Stimulated activated naive B cell treated with anti-CD40 and anti-IgM and Interleukin-4, amounts not matched to agents 10 μg/mL and 1 μg/mL and 100 μg/mL, for 72 hours (primary cell): ENCODE measurements around the gene ZNF226.
"Not testable (repeated sequence)": the region's sequence is repeated elsewhere in the genome, so short reads cannot be mapped to it uniquely, and the experiment has no call there.

Experiments used
- ATAC-seq, 2 donors: fragments of 150-1000 bp; cut with Tn5 transposase; replicated peaks; 2 replicates each; pipeline ENCODE4 v1.10.0; 2021; ENCODE audit warnings: moderate library complexity in 1 of 2
- DNase-seq: peaks from one replicate; pipeline ENCODE4 v3.0.0; 2021
- H3K27ac Mint-ChIP-seq: one replicate; pipeline ENCODE4 v1.8.0; 2022; ENCODE audit warnings: mild to moderate bottlenecking, mixed read lengths
- H3K27me3 Mint-ChIP-seq, 2 donors: one replicate each; pipeline ENCODE4 v1.8.0; 2022; ENCODE audit warnings: mixed read lengths in 2 of 2
- H3K36me3 Mint-ChIP-seq, 2 donors: one replicate each; pipeline ENCODE4 v1.8.0; 2022; ENCODE audit warnings: mixed read lengths in 2 of 2, mild to moderate bottlenecking in 1 of 2
- H3K4me1 Mint-ChIP-seq, 2 donors: one replicate each; pipeline ENCODE4 v1.8.0; 2022; ENCODE audit warnings: mixed read lengths in 2 of 2, mild to moderate bottlenecking in 1 of 2
- H3K4me3 Mint-ChIP-seq, 2 donors: one replicate each; pipeline ENCODE4 v1.8.0; 2022; ENCODE audit warnings: mild to moderate bottlenecking in 2 of 2, mixed read lengths in 2 of 2, moderate library complexity in 1 of 2
- H3K9me3 Mint-ChIP-seq, 2 donors: one replicate each; pipeline ENCODE4 v1.8.0; 2022; ENCODE audit warnings: mixed read lengths in 2 of 2, mild to moderate bottlenecking in 1 of 2

Gene ZNF226

DNA sequence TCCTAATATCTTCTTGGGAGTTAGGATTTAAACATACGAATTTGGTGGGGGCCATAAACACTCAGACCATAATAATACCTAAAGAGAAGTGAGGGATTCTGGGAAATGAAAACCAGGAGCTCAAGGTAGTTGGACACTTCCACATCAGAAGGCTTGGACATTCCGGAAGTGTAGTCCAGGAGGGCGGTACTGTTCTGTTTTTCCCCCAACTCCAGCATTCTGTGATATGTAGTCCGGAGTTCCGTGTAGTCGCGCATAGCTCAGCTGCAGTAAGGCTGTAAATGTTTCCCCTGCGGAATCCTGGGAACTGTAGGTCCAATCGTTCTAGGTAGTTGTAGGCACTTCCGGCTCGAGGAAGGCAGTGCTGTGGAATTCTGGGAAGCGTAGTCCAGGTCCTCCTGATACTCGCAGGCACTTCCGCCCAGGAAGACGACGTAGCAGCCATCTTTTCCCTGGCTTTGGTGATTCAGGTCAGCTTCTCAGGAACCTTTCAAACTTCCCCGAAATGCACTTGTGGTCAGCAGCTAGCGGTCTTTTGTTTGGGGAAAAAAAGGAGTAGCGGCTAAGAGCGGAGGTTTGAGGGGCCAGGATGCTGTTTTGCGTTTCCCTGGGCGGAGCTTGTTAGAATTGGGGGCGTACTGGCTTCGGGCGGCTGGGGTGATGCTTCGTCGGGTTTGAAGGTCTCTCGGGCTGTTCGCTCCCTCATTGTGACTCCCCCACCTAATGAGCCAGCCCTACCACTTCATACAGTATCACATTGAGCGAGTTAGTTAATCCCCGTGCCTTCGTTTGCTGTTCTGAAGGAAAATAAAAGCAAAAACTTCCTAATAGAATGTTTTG lies at the start of gene ZNF226:
ZNF226 (plus strand) TSS at position 428 of the 840 bp plus-strand sequence. CDS start 4,981 bp downstream, outside the sequence.
- peak within 1 kb of the TSS; percentile 99 to 100 for H3K4me3 Mint-ChIP-seq
- peaks cover 10 to 23% of the 10 kb centered on the region in 2 donors for H3K4me1 Mint-ChIP-seq
- H3K27me3 Mint-ChIP-seq: no peaks in the 10 kb centered on the region
- peaks cover 24 to 39% of the 10 kb centered on the region in 2 donors for H3K36me3 Mint-ChIP-seq
- peak within 1 kb of the TSS; percentile 99 for H3K27ac Mint-ChIP-seq
- DNase-seq: peak; percentile 87
- H3K9me3 Mint-ChIP-seq: peaks cover 5 to 7% of the 10 kb centered on the region in 2 donors
- ATAC-seq: peak; percentile 92 to 94

DNA sequence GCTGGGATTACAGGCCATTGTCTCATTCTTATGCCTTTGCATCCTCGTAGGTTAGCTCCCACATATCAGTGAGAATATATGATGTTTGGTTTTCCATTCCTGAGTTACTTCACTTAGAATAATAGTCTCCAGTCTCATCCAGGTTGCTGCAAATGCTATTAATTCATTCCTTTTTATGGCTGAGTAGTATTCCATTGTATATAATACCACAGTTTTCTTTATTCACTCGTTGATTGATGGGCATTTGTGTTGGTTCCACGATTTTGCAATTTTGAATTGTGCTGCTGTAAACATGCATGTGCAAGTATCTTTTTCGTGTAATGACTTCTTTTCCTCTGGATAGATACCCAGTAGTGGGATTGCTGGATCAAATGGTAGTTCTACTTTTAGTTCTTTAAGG lies 43.7 kb upstream of the ZNF226 start:
- Mint-ChIP-seq H3K4me1 (peaks cover 3 to 14% of the 10 kb centered on the region in 2 donors), H3K36me3 (peaks cover 83 to 91% of the 10 kb centered on the region in 2 donors), H3K9me3 (peaks cover 38 to 44% of the 10 kb centered on the region in 2 donors)
- H3K27ac Mint-ChIP-seq, ATAC-seq, H3K27me3 Mint-ChIP-seq, H3K4me3 Mint-ChIP-seq, DNase-seq: not testable (repeated sequence)

DNA sequence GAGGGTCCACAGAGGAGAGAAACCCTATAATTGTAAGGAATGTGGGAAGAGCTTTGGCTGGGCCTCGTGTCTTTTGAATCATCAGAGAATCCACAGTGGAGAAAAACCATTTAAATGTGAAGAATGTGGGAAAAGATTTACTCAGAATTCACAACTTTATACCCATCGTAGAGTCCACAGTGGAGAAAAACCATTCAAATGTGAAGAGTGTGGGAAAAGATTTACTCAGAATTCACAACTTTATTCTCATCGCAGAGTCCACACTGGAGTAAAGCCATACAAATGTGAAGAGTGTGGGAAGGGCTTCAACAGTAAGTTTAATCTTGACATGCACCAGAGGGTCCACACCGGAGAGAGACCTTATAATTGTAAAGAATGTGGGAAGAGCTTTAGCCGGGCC lies 32.9 kb upstream of the ZNF226 start:
- no peaks in the 10 kb centered on the region for H3K27me3 Mint-ChIP-seq
- ATAC-seq: no peak
- peaks cover 4 to 8% of the 10 kb centered on the region in 2 donors for H3K9me3 Mint-ChIP-seq
- no peaks in the 10 kb centered on the region for H3K4me1 Mint-ChIP-seq
- peaks cover 35 to 46% of the 10 kb centered on the region in 2 donors for H3K36me3 Mint-ChIP-seq
- H3K27ac Mint-ChIP-seq: no peak overlapping the region
- no peak overlapping the region for H3K4me3 Mint-ChIP-seq
- DNase-seq: no peak

DNA sequence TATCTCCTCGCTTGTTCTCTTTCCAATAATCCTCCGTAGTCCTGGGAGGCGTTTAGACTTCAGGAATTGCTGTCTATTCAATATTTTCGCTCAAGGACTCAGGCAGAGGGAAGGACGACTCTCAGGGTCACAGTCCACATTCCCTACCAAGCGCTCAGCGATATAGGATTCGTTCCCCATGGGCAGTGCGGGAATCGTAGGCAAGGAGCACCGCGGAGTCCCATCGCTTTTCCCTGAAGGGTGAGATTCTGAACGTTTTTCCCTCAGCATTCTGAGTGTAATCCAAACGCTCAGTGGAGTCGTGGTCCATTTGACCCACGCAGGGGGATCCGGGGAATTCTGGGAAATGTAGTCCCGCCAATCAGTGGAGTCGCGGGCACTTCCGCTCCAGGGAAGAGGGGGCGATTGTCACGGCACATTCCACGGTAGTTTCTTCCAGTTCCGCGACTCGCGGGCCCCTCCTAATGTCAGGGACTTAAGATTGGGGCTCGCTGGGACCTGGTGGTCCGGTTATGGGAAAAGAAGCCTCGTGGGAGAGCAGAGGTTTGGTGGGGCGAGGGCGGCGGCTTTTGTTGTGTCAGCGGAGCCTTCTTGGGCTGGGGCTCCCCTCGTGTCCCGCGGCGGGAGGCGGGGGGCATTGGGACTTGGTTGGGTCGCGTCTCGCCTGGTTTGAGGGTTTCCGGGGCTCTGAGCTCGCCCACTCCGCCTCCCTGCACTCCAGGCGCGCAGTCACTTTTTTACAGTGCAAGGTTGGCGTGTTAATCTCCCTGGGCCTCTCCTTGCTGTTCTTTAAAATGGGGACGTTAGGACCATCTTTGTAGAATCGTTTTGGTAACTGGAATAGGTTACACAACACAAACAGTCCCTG lies 23.5 kb upstream of the ZNF226 start, which contains the start of gene ZNF234:
ZNF234 (plus strand) TSS at position 364 of the 868 bp plus-strand sequence. CDS start 3,079 bp downstream, outside the sequence.
- Mint-ChIP-seq H3K4me3 (peak within 1 kb of the TSS; percentile 98 to 99), H3K36me3 (peaks cover 22 to 24% of the 10 kb centered on the region in 2 donors), H3K4me1 (peaks cover 11 to 24% of the 10 kb centered on the region in 2 donors), H3K27me3 (no peaks in the 10 kb centered on the region), H3K27ac (peak within 1 kb of the TSS; percentile 98), H3K9me3 (no peaks in the 10 kb centered on the region)
- DNase-seq (peak; percentile 65), ATAC-seq (peak; percentile 90 to 94)

DNA sequence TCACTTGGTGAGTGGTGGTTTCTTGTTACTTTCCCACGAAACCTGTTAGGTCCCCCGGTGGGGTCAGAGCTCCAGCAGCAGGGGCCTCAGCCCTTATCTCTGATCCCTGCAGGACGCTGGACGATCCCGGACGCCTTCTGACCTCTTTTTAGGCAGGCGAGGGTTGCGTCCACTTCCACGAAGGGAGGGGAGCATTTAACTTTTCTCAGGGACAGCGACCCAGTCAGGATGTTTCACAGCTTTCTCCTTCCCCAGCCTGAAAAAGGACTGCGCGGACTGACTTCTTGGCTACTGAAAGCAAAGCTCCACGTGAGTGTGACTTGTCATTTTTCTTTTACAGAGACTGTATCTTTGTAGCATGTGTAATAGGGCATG lies 22.9 kb upstream of the ZNF226 start:
- Mint-ChIP-seq H3K4me3 (peak overlapping the region; percentile 98 to 99), H3K4me1 (peaks cover 11 to 24% of the 10 kb centered on the region in 2 donors), H3K9me3 (no peaks in the 10 kb centered on the region), H3K27ac (peak overlapping the region; percentile 98), H3K27me3 (no peaks in the 10 kb centered on the region), H3K36me3 (peaks cover 22 to 25% of the 10 kb centered on the region in 2 donors)
- ATAC-seq: peak; percentile 1 to 19
- no peak for DNase-seq

DNA sequence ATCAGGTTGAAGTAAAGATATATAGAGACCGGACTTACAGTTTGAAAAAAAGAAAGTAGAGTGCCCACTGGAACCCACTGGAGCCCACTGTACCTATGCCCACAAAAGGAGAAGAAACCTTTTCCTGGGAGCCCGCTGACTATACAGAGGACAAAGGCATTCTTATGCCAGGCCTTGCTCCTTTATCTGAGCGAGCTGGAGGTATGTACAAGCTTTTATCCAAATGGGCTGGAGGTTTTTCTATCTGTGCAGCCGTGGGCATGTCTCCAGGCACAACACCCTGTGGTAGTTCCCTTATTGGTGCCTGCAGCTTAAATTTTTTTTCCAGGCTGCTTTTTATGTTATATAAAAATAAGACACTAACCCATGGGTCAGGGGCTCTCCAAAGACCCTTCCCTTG lies 15.1 kb upstream of the ZNF226 start:
- Mint-ChIP-seq H3K36me3 (peaks cover 72 to 76% of the 10 kb centered on the region in 2 donors), H3K9me3 (peaks cover 10 to 20% of the 10 kb centered on the region in 2 donors), H3K27me3 (no peaks in the 10 kb centered on the region), H3K4me3 (no peak overlapping the region), H3K27ac (no peak overlapping the region), H3K4me1 (peaks cover 0 to under 1% of the 10 kb centered on the region in 2 donors)
- DNase-seq (no peak), ATAC-seq (no peak)

DNA sequence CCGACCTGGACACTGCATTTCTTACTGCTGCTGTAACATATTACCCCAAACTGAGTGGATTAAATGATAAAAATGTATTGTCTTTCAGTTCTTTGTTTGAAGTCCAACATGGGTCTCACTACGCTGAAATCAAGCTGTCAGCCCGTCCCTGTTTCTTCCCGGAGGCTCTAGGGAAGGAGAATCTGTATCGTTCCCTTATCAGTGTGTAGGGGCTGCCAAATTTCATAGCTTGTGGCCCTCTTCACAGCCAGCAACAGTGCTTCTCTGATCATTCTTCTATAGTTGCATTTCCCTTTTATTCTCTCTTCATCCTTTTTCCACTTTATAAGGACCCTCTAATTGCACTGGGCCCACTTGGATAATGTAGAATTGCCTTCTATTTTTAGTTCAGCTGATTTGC lies 13.4 kb upstream of the ZNF226 start:
- peaks cover 70 to 76% of the 10 kb centered on the region in 2 donors for H3K36me3 Mint-ChIP-seq
- ATAC-seq: no peak
- no peak overlapping the region for H3K4me3 Mint-ChIP-seq
- peaks cover 14 to 26% of the 10 kb centered on the region in 2 donors for H3K9me3 Mint-ChIP-seq
- H3K27ac Mint-ChIP-seq: no peak overlapping the region
- H3K27me3 Mint-ChIP-seq: no peaks in the 10 kb centered on the region
- no peak for DNase-seq
- H3K4me1 Mint-ChIP-seq: no peaks in the 10 kb centered on the region

DNA sequence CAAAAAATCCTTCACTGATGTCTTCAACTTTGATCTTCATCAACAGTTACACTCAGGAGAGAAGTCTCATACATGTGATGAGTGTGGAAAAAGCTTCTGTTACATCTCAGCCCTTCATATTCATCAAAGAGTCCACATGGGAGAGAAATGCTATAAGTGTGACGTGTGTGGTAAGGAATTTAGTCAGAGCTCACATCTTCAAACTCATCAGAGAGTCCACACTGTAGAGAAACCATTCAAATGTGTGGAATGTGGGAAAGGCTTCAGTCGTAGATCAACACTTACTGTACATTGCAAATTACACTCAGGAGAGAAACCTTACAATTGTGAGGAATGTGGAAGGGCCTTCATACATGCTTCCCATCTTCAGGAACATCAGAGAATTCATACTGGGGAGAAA lies 8.4 kb upstream of the ZNF226 start:
- Mint-ChIP-seq H3K27me3 (no peaks in the 10 kb centered on the region), H3K9me3 (peaks cover 32 to 37% of the 10 kb centered on the region in 2 donors), H3K4me1 (no peaks in the 10 kb centered on the region), H3K4me3 (no peak overlapping the region), H3K36me3 (peaks cover 52 to 63% of the 10 kb centered on the region in 2 donors), H3K27ac (no peak overlapping the region)
- ATAC-seq (no peak), DNase-seq (no peak)

DNA sequence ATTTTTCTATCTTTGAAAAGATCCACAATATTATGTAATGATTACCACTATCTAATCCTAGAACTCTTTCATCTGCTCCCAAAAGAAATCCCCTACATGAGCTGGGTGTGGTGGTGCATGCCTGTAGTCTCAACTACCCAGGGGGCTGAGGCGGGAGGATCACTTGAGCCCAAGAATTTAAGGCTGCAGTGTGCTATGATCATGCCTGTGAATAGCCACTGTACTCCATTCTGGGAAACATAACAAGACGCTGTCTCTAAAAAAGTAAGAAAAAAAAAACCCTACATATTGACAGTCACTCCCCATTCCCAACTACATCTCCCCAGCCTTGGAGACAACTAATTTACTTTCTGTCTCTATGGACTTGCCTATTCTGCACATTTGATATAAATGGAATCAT lies 1.1 kb upstream of the ZNF226 start:
- ATAC-seq (no peak), DNase-seq (no peak)
- Mint-ChIP-seq H3K27me3 (no peaks in the 10 kb centered on the region), H3K27ac (no peak overlapping the region), H3K36me3 (peaks cover 19 to 32% of the 10 kb centered on the region in 2 donors), H3K4me3 (no peak overlapping the region), H3K9me3 (peaks cover 5 to 9% of the 10 kb centered on the region in 2 donors), H3K4me1 (peaks cover 10 to 23% of the 10 kb centered on the region in 2 donors)

DNA sequence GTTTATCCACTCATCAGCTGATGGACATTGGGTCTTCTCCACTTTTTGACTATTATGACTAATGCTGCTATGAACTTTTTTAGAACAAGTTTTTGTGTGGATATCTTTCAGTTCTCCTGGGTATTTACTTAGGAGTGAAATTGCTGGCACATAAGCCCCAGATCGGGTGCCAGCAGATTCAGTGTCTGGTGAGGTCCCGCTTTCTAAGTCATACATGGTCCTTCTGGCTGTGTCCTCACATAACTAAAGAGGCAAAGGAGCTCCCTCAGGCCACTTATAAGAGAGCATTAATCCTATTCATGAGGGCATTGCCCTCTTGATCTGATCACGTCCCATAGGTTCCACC lies 600 bp upstream of the ZNF226 start:
- no peaks in the 10 kb centered on the region for H3K27me3 Mint-ChIP-seq
- H3K27ac Mint-ChIP-seq: peak overlapping the region; percentile 99

DNA sequence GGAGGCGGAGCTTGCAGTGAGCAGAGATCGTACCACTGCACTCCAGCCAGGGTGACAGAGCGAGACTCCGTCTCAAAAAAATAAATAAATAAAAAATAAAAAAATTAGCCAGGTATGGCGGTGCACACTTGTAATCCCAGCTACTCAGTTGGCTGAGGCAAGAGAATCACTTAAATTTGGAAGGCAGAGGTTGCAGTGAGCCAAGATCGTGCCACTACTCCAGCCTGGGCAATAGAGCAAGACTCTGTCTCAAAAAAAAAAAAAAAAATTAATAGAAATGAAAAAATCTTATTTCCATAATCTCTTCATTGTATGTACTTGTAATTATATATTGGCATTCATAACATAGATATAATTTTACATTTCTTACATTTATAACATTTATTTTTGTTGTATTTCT lies 5.8 kb downstream of the ZNF226 start:
- H3K4me3 Mint-ChIP-seq, H3K27ac Mint-ChIP-seq, H3K27me3 Mint-ChIP-seq, DNase-seq, ATAC-seq: not testable (repeated sequence)
- Mint-ChIP-seq H3K36me3 (peaks cover 73 to 84% of the 10 kb centered on the region in 2 donors), H3K9me3 (peaks cover 17 to 18% of the 10 kb centered on the region in 2 donors), H3K4me1 (peaks cover 6 to 14% of the 10 kb centered on the region in 2 donors)

More for the DNA sequence above, 600 bp upstream of the ZNF226 start:
- no peak for DNase-seq
- H3K9me3 Mint-ChIP-seq: peaks cover 5 to 9% of the 10 kb centered on the region in 2 donors
- H3K4me1 Mint-ChIP-seq: peaks cover 10 to 23% of the 10 kb centered on the region in 2 donors
- peak overlapping the region; percentile 99 to 100 for H3K4me3 Mint-ChIP-seq
- peaks cover 22 to 36% of the 10 kb centered on the region in 2 donors for H3K36me3 Mint-ChIP-seq
- ATAC-seq: no peak

DNA sequence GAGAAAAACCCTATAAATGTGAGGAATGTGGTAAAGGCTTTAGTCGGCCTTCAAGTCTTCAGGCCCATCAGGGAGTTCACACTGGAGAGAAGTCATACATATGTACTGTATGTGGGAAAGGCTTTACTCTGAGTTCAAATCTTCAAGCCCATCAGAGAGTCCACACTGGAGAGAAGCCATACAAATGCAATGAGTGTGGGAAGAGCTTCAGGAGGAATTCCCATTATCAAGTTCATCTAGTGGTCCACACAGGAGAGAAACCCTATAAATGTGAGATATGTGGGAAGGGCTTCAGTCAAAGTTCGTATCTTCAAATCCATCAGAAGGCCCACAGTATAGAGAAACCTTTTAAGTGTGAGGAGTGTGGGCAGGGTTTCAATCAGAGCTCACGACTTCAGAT lies 11.7 kb downstream of the ZNF226 start:
- ATAC-seq (no peak), DNase-seq (no peak)
- Mint-ChIP-seq H3K27ac (no peak overlapping the region), H3K27me3 (no peaks in the 10 kb centered on the region), H3K9me3 (peaks cover 44 to 45% of the 10 kb centered on the region in 2 donors), H3K4me1 (no peaks in the 10 kb centered on the region), H3K4me3 (no peak overlapping the region), H3K36me3 (peaks cover 69 to 71% of the 10 kb centered on the region in 2 donors)

DNA sequence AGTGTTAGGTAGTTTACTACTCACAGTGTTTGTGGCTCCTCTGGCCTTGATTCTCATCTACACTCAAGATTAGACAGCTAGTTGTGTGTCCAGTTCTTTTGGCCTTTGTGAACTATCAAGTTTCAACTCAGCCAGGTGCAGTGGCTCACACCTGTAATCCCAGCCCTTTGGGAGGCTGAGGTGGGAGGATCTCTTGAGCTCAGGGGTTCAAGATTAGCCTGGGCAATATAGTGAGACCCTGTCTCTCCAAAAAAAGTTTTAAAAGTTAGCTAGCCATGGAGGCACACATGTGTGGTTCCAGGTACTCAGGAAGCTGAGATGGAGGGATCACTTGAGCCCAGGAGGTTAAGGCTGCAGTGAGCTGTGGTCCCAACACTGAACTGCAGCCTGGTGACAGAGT lies 16.1 kb downstream of the ZNF226 start:
- Mint-ChIP-seq H3K4me3 (no peak overlapping the region), H3K36me3 (peaks cover 25 to 35% of the 10 kb centered on the region in 2 donors), H3K9me3 (peaks cover 40 to 41% of the 10 kb centered on the region in 2 donors), H3K27me3 (no peaks in the 10 kb centered on the region), H3K27ac (no peak overlapping the region), H3K4me1 (no peaks in the 10 kb centered on the region)
- DNase-seq (no peak), ATAC-seq (no peak)

DNA sequence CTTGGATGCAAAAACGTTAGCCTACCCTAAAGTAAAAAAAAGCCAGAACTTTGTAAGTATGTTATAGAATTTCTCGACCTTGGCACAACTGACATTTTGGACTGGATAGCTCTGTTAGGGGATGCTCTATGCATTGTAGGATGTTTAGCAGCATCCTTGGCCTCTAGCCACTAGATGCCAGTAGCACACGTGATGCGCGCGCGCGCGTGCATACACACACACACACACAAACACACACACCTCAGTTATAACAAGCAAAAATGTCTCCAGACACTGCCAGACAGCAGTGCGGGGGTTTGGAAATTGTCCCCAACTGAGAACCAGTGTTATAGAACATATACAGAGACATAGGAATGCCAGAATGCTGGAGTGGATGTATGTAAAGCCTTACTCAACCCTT lies 17.2 kb downstream of the ZNF226 start:
- Mint-ChIP-seq H3K4me1 (no peaks in the 10 kb centered on the region), H3K4me3 (no peak overlapping the region), H3K27ac (no peak overlapping the region), H3K27me3 (no peaks in the 10 kb centered on the region), H3K9me3 (peaks cover 29 to 30% of the 10 kb centered on the region in 2 donors), H3K36me3 (peaks cover 13 to 23% of the 10 kb centered on the region in 2 donors)
- no peak for DNase-seq
- no peak for ATAC-seq
